Astrocyte (in vitro differentiated cells and primary cell): ENCODE data around the gene TESPA1. TPM values are rescaled to one million over a fixed set of nuclear protein-coding genes. Genes with fewer than 3 reads are reported as not detected.

Experiments used
- DNase-seq: peaks from one replicate; pipeline ENCODE4 v3.0.0-alpha.2; 2010; ENCODE audit warnings: low read depth
- FAIRE-seq: peaks from 2 replicates; lab custom pipeline; 2011; peaks lifted over from hg19 to GRCh38; lab: Jason Lieb, UNC
- H2AFZ ChIP-seq: 2 replicates; pipeline ENCODE4 v1.6.0; 2012; ENCODE audit warnings: low read depth, low read length, inconsistent platforms
- H3K27ac ChIP-seq: 2 replicates; pipeline ENCODE4 v1.5.1; 2011; ENCODE audit warnings: low read depth, low read length, inconsistent platforms
- H3K27me3 ChIP-seq: 2 replicates; pipeline ENCODE4 v1.6.0; 2011; ENCODE audit warnings: low read length, inconsistent platforms; ENCODE audit not compliant: insufficient read depth
- H3K36me3 ChIP-seq: 2 replicates; pipeline ENCODE4 v1.5.1; 2011; ENCODE audit warnings: low read length, inconsistent platforms; ENCODE audit not compliant: insufficient read depth
- H3K4me1 ChIP-seq: 2 replicates; pipeline ENCODE4 v1.5.1; 2011; ENCODE audit warnings: low read length, inconsistent platforms; ENCODE audit not compliant: insufficient read depth
- H3K4me2 ChIP-seq: 2 replicates; pipeline ENCODE4 v1.6.0; 2012; ENCODE audit warnings: low read length, inconsistent platforms
- H3K4me3 ChIP-seq: 2 replicates; pipeline ENCODE4 v1.5.1; 2011; ENCODE audit warnings: low read depth, mild to moderate bottlenecking, low read length, inconsistent platforms; ENCODE audit not compliant: insufficient read depth
- H3K79me2 ChIP-seq: 2 replicates; pipeline ENCODE4 v1.6.0; 2012; ENCODE audit warnings: mild to moderate bottlenecking, low read length, inconsistent platforms; ENCODE audit not compliant: insufficient read depth
- H3K9ac ChIP-seq: 2 replicates; pipeline ENCODE4 v1.6.0; 2012; ENCODE audit warnings: mild to moderate bottlenecking, low read length, inconsistent platforms
- H3K9me3 ChIP-seq: 2 replicates; pipeline ENCODE4 v1.5.1; 2012; ENCODE audit warnings: low read depth, mild to moderate bottlenecking, low read length, inconsistent platforms; ENCODE audit not compliant: insufficient read depth
- H4K20me1 ChIP-seq: 2 replicates; pipeline ENCODE4 v1.6.0; 2012; ENCODE audit warnings: low read length, inconsistent platforms; ENCODE audit not compliant: insufficient read depth
- H3K27ac Mint-ChIP-seq: one replicate; pipeline ENCODE4 v1.8.0; 2021; ENCODE audit warnings: mild to moderate bottlenecking, mixed read lengths; ENCODE audit not compliant: unreplicated experiment
- H3K27me3 Mint-ChIP-seq: one replicate; pipeline ENCODE4 v1.8.0; 2021; ENCODE audit warnings: low read depth, mixed read lengths; ENCODE audit not compliant: unreplicated experiment
- H3K36me3 Mint-ChIP-seq: one replicate; pipeline ENCODE4 v1.8.0; 2021; ENCODE audit warnings: low read depth, mixed read lengths; ENCODE audit not compliant: unreplicated experiment
- H3K4me1 Mint-ChIP-seq: one replicate; pipeline ENCODE4 v1.8.0; 2021; ENCODE audit warnings: low read depth, mixed read lengths; ENCODE audit not compliant: unreplicated experiment
- H3K4me3 Mint-ChIP-seq: one replicate; pipeline ENCODE4 v1.8.0; 2021; ENCODE audit warnings: mild to moderate bottlenecking, moderate library complexity, mixed read lengths; ENCODE audit not compliant: unreplicated experiment
- H3K9me3 Mint-ChIP-seq: one replicate; pipeline ENCODE4 v1.8.0; 2021; ENCODE audit warnings: mild to moderate bottlenecking, mixed read lengths; ENCODE audit not compliant: unreplicated experiment
- EZH2 ChIP-seq: IDR thresholded peaks from 2 replicates; pipeline ENCODE4 v1.6.1; 2012; ENCODE audit warnings: mild to moderate bottlenecking, low read length, inconsistent platforms; ENCODE audit not compliant: insufficient read depth
- total RNA-seq: library from RNA; stranded (reverse); gene quantifications from 2 replicates; pipeline ENCODE4 v1.2.1, GENCODE V29; 2021
- TF ChIP-seq, protein P1 (sequence below): IDR thresholded peaks from 2 replicates; pipeline ENCODE4 v1.5.1; 2011; ENCODE audit warnings: low read depth, mild to moderate bottlenecking, inconsistent platforms, low read length, moderate library complexity; ENCODE audit not compliant: insufficient read depth

TESPA1 gene
- total RNA-seq, 1 donor from 2014 or later: 0.23 TPM

DNA sequence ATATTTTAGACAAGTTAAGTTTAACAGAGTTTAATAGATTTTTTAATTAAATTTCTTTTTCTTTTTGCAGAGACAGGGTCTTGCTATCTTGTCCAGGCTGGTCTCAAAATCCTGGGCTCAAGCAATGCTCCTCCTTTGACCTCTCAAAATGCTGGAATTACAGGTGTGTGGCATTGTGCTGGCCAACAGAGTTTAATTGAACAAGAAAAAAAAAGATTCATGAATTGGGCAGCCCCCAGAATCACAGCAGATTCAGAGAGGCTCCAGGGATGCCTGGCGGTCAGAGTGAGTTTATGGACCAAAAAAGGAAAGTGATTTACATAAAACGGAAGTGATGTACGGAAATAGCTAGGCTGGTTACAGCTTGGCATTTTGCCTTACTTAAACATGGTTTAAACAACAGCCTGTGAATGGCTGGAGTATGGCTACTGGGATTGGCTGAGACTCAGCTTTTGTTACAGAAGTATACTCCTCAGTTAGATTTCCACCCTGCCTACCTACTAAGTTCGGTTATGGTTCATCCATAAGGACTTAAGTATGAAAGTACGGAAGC, 14.5 kb upstream of the TESPA1 start:
- H3K79me2 ChIP-seq: no peaks in the 10 kb centered on the region
- H4K20me1 ChIP-seq: no peaks in the 10 kb centered on the region
- Mint-ChIP-seq H3K4me3 (no peak overlapping the region), H3K4me1 (peaks cover 9% of the 10 kb centered on the region), H3K36me3 (no peaks in the 10 kb centered on the region), H3K27ac (no peak overlapping the region), H3K27me3 (peaks cover 5% of the 10 kb centered on the region), H3K9me3 (no peaks in the 10 kb centered on the region)
- no peak overlapping the region for H3K27ac ChIP-seq
- no peak overlapping the region for H3K4me3 ChIP-seq
- no peak overlapping the region for H3K4me2 ChIP-seq
- H3K9ac ChIP-seq: no peak overlapping the region
- H3K27me3 ChIP-seq: peaks cover 3% of the 10 kb centered on the region
- H3K36me3 ChIP-seq: no peaks in the 10 kb centered on the region
- TF ChIP-seq, protein P1, sequence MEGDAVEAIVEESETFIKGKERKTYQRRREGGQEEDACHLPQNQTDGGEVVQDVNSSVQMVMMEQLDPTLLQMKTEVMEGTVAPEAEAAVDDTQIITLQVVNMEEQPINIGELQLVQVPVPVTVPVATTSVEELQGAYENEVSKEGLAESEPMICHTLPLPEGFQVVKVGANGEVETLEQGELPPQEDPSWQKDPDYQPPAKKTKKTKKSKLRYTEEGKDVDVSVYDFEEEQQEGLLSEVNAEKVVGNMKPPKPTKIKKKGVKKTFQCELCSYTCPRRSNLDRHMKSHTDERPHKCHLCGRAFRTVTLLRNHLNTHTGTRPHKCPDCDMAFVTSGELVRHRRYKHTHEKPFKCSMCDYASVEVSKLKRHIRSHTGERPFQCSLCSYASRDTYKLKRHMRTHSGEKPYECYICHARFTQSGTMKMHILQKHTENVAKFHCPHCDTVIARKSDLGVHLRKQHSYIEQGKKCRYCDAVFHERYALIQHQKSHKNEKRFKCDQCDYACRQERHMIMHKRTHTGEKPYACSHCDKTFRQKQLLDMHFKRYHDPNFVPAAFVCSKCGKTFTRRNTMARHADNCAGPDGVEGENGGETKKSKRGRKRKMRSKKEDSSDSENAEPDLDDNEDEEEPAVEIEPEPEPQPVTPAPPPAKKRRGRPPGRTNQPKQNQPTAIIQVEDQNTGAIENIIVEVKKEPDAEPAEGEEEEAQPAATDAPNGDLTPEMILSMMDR: no peak
- TF ChIP-seq EZH2: no peak
- no peak overlapping the region for H2AFZ ChIP-seq
- DNase-seq: no peak
- H3K9me3 ChIP-seq: no peaks in the 10 kb centered on the region
- no peak for FAIRE-seq
- no peaks in the 10 kb centered on the region for H3K4me1 ChIP-seq

DNA sequence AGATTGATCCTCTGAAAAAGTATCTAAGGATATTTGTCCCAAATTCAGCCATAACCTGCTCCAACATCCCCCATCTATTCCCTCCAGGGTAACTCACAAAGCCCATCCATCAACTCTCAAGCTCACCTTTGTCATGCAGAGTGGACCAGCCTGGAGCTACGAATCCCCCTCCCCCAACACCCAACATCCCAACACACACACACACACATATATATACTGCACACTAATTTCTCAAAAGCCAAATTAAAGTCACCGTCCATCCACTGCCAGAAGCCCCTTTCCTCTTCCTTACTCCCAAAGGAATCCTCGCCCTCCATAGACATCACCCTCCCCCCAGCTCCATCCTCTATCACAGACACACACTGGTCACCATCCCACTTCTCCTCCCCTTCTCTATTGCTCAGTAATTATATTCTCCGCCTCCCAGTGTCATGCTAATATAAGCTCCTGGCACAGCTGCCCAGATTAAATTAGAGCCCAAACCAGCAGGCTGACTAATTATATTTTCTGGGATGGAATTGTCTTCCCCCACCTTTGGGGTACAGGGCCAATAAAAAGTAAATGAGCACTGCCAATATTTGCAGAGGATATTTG, 13.5 kb upstream of the TESPA1 start:
- H3K27me3 ChIP-seq: peaks cover 3% of the 10 kb centered on the region
- H3K4me2 ChIP-seq: no peak overlapping the region
- no peak for DNase-seq
- H3K4me1 ChIP-seq: no peaks in the 10 kb centered on the region
- Mint-ChIP-seq H3K27ac (no peak overlapping the region), H3K27me3 (peaks cover 5% of the 10 kb centered on the region), H3K9me3 (no peaks in the 10 kb centered on the region), H3K4me3 (no peak overlapping the region), H3K36me3 (no peaks in the 10 kb centered on the region), H3K4me1 (peaks cover 9% of the 10 kb centered on the region)
- H3K9me3 ChIP-seq: no peaks in the 10 kb centered on the region
- TF ChIP-seq, protein P1: no peak
- no peak overlapping the region for H3K9ac ChIP-seq
- no peaks in the 10 kb centered on the region for H4K20me1 ChIP-seq
- no peak overlapping the region for H2AFZ ChIP-seq
- no peaks in the 10 kb centered on the region for H3K36me3 ChIP-seq
- FAIRE-seq: no peak
- H3K27ac ChIP-seq: no peak overlapping the region
- H3K79me2 ChIP-seq: no peaks in the 10 kb centered on the region
- no peak overlapping the region for H3K4me3 ChIP-seq

DNA sequence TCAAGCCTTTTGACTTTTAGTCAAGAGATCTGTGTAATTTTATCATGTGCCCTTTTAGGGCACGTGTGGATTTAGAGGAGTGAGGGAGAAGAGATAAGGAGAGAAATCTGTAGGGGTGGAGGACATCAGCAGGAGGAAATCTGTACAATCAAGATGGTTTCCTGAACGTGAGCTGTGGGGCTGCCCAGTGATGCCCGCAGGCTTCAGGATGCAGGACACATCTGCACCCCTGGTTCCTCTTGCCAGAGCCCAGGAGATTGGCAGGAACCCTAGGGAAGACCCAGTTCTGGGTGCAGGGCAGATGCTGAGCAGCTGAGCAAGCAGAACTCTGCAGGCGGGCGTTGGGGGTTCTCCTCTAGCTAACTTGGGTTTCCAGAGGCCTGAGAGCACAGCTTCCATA, 11.6 kb upstream of the TESPA1 start:
- no peak for TF ChIP-seq EZH2
- TF ChIP-seq, protein P1: no peak
- Mint-ChIP-seq H3K4me3 (no peak overlapping the region), H3K27ac (no peak overlapping the region), H3K36me3 (no peaks in the 10 kb centered on the region), H3K4me1 (peaks cover 2% of the 10 kb centered on the region), H3K27me3 (peaks cover 5% of the 10 kb centered on the region), H3K9me3 (no peaks in the 10 kb centered on the region)
- Histone ChIP-seq H2AFZ (no peak overlapping the region), H3K27ac (no peak overlapping the region), H3K4me3 (no peak overlapping the region), H3K4me2 (no peak overlapping the region), H3K27me3 (peaks cover 3% of the 10 kb centered on the region), H3K9ac (no peak overlapping the region), H3K4me1 (no peaks in the 10 kb centered on the region), H3K9me3 (no peaks in the 10 kb centered on the region), H3K36me3 (no peaks in the 10 kb centered on the region), H3K79me2 (no peaks in the 10 kb centered on the region), H4K20me1 (no peaks in the 10 kb centered on the region)
- DNase-seq (no peak), FAIRE-seq (no peak)
